Type B pancreatic cell (in vitro differentiated cells): ENCODE results near the gene C16orf86. TPM values are rescaled to one million over a fixed set of nuclear protein-coding genes. Genes with fewer than 3 reads are reported as not detected.

ENCODE experiments used
- DNase-seq: peaks from one replicate; pipeline ENCODE4 v3.0.0; 2021; ENCODE audit warnings: mixed read lengths; ENCODE audit not compliant: unreplicated experiment; ENCODE audit errors: extremely low spot score
- H3K27ac Mint-ChIP-seq: 2 replicates; pipeline ENCODE4 v1.8.0; 2021; ENCODE audit warnings: mild to moderate bottlenecking, mixed read lengths
- H3K27me3 Mint-ChIP-seq: 2 replicates; pipeline ENCODE4 v1.8.0; 2021; ENCODE audit warnings: mixed read lengths
- H3K36me3 Mint-ChIP-seq: 2 replicates; pipeline ENCODE4 v1.8.0; 2021; ENCODE audit warnings: mixed read lengths
- H3K4me1 Mint-ChIP-seq: one replicate; pipeline ENCODE4 v1.8.0; 2021; ENCODE audit warnings: mixed read lengths; ENCODE audit not compliant: unreplicated experiment
- H3K4me3 Mint-ChIP-seq: 2 replicates; pipeline ENCODE4 v1.8.0; 2021; ENCODE audit warnings: mild to moderate bottlenecking, mixed read lengths
- H3K9me3 Mint-ChIP-seq: 2 replicates; pipeline ENCODE4 v1.8.0; 2021; ENCODE audit warnings: mixed read lengths
- total RNA-seq: library from RNA; stranded (reverse); gene quantifications from 2 replicates; pipeline ENCODE4 v1.2.1, GENCODE V29; 2021; ENCODE audit warnings: low replicate concordance
- TF ChIP-seq, protein P1 (sequence below): fragments of 200-600 bp; sonication (generic); conservative IDR thresholded peaks from 2 replicates; pipeline ENCODE4 v1.5.0; 2021; ENCODE audit warnings: antibody characterized with exemption, mild to moderate bottlenecking

Gene C16orf86
- total RNA-seq, 1 donor from 2014 or later = 2.8 TPM

DNA sequence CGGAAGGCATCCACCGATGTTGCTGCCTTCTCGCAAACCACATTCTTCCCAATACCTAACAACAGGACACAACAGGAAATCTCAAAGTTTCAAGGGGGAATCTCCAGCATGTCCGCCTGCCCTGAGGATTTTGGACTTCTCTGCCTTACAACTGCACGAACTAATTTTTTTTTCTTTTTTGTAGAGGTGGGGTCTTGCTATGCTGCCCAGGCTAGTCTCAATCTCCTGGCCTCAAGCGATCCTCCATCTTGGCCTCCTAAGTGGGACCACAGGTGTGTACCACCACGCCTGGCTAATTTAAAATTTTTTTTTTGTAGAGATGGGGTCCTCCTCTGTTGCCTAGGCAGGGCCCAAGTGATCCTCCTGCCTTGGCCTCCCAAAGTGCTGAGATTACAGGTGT is 9.4 kb downstream of the C16orf86 start:
- H3K9me3 Mint-ChIP-seq = no peaks in the 10 kb centered on the region
- peaks cover 22% of the 10 kb centered on the region for H3K4me1 Mint-ChIP-seq
- TF ChIP-seq, protein P1, sequence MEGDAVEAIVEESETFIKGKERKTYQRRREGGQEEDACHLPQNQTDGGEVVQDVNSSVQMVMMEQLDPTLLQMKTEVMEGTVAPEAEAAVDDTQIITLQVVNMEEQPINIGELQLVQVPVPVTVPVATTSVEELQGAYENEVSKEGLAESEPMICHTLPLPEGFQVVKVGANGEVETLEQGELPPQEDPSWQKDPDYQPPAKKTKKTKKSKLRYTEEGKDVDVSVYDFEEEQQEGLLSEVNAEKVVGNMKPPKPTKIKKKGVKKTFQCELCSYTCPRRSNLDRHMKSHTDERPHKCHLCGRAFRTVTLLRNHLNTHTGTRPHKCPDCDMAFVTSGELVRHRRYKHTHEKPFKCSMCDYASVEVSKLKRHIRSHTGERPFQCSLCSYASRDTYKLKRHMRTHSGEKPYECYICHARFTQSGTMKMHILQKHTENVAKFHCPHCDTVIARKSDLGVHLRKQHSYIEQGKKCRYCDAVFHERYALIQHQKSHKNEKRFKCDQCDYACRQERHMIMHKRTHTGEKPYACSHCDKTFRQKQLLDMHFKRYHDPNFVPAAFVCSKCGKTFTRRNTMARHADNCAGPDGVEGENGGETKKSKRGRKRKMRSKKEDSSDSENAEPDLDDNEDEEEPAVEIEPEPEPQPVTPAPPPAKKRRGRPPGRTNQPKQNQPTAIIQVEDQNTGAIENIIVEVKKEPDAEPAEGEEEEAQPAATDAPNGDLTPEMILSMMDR = no peak
- H3K27me3 Mint-ChIP-seq = no peaks in the 10 kb centered on the region
- DNase-seq = no peak
- peak overlapping the region; percentile 88 for H3K27ac Mint-ChIP-seq
- no peak overlapping the region for H3K4me3 Mint-ChIP-seq
- no peaks in the 10 kb centered on the region for H3K36me3 Mint-ChIP-seq

DNA sequence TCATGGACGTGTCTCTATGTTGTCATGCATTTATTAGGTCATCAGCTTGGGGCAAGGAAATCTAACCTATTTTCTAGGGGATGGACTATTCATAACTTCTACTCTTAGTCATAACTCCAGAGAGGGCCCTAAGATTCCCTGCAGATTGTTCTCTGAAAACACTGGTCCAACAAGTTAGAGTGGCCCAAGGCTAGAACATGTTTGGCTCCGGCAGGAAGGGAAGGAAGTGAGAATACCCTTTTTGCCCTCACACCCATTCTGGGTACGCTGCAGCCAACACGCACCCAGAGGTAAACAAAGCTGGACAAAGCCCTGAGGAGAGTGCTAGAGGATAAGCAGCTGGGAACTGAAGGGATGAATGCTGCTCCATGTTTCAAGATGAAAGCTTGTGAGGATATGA is 9.9 kb downstream of the C16orf86 start:
- Mint-ChIP-seq H3K4me1 (peaks cover 22% of the 10 kb centered on the region), H3K27me3 (no peaks in the 10 kb centered on the region), H3K9me3 (no peaks in the 10 kb centered on the region), H3K27ac (peak overlapping the region; percentile 88), H3K4me3 (peak overlapping the region; percentile 55), H3K36me3 (no peaks in the 10 kb centered on the region)
- TF ChIP-seq, protein P1 = no peak
- DNase-seq = no peak

DNA sequence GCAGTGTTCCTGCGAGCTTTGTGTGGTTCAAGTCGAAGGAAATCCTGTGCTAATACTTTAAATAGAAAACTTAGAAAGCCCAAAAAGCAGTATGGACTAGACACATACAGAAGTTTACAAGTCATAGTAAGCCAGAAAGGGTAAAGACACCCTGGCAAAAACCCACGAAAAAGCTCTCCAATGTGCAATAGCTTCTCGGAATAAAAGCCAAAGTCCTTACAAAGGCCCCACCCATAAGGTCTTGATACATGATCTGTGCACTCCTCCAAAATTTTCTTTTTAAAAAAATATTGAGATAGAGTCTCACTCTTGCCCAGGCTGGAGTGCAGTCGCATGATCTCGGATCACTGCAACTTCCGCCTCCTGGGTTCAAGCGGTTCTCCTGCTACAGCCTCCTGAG is 10.3 kb downstream of the C16orf86 start:
- DNase-seq = no peak
- Mint-ChIP-seq H3K36me3 (no peaks in the 10 kb centered on the region), H3K4me1 (peaks cover 22% of the 10 kb centered on the region), H3K27me3 (no peaks in the 10 kb centered on the region), H3K9me3 (no peaks in the 10 kb centered on the region), H3K4me3 (no peak overlapping the region), H3K27ac (peak overlapping the region; percentile 88)
- TF ChIP-seq, protein P1 = no peak

DNA sequence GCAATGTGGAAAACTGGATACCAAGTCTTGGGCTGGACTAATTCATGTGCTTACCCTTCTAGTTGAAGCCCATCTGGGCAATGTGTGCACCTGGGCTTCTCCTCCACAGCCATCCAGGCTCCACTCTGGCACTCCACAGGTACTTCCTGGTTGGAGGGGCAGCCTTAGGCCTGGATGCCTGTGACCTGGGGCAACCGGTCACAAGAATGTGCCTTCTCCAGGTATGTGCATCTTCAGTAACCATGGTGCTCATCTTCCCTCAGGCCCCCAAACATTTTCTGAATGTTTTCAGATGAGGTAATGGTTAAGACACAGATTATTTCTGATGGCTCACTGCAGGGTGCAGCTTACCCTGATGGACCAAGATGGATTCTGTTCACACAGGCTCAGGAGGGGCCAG is 11.1 kb downstream of the C16orf86 start:
- no peaks in the 10 kb centered on the region for H3K36me3 Mint-ChIP-seq

DNA sequence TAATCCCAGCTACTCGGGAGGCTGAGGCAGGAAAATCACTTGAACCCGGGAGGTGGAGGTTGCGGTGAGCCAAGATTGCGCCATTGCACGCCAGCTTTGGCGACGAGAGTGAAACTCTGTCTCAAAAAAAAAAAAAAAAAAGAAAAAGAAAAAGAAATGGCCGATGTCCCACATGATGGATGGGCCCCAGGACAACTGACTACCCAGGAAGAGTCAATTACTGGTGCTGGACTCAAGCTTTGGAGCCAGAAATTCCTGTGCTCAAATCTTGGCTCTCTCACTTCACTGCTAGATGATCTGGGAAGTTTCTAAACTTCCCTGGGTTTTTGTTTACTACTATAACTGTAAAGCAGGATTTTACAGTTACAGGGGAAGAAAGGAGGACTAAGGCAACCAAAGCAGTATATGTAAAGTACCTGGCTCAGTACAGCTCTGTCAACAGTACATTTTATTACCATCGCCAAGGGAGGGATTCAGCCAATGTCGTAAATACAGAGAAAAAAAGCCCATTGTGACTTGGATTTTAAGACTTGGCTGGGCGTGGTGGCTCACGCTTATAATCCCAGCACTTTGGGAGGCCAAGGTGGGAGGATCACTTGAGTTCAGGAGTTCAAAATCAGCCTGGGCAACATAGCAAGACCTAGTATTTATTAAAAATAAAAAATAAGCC is 11.9 kb downstream of the C16orf86 start:
- no peaks in the 10 kb centered on the region for H3K9me3 Mint-ChIP-seq
- H3K36me3 Mint-ChIP-seq = no peaks in the 10 kb centered on the region
- peaks cover 14% of the 10 kb centered on the region for H3K4me1 Mint-ChIP-seq
- no peaks in the 10 kb centered on the region for H3K27me3 Mint-ChIP-seq
- TF ChIP-seq, protein P1 = no peak
- H3K27ac Mint-ChIP-seq = peak overlapping the region; percentile 42
- no peak overlapping the region for H3K4me3 Mint-ChIP-seq
- DNase-seq = no peak

More for the DNA sequence above, 11.1 kb downstream of the C16orf86 start:
- Mint-ChIP-seq H3K4me1 (peaks cover 17% of the 10 kb centered on the region), H3K9me3 (no peaks in the 10 kb centered on the region), H3K4me3 (no peak overlapping the region), H3K27me3 (no peaks in the 10 kb centered on the region), H3K27ac (peak overlapping the region; percentile 87)
- DNase-seq = no peak
- TF ChIP-seq, protein P1 = no peak
